Uterus (tissue), 4 donors: ENCODE measurements around the gene CRYBG1. TPM values are rescaled to one million over a fixed set of nuclear protein-coding genes. Genes with fewer than 3 reads are reported as not detected.

Source experiments
- DNase-seq, 2 donors: peaks; one replicate each; pipeline ENCODE4 v3.0.0-alpha.2; 2019 to 2020
- H3K27ac ChIP-seq, 2 donors: fragments of 200-600 bp; sonication (generic); 1 replicate in 1 of 2; 2 replicates in 1 of 2; pipeline ENCODE4 v1.5.1; 2016 to 2018
- H3K27me3 ChIP-seq, 2 donors: fragments of 200-600 bp; sonication (generic); one replicate each; pipeline ENCODE4 v1.5.1; 2018 to 2019; ENCODE audit warnings: control low read depth in 1 of 2
- H3K36me3 ChIP-seq, 2 donors: fragments of 200-600 bp; sonication (generic); one replicate each; pipeline ENCODE4 v1.5.1; 2019; ENCODE audit warnings: control low read depth in 1 of 2
- H3K4me1 ChIP-seq, 2 donors: fragments of 200-600 bp; sonication (generic); one replicate each; pipeline ENCODE4 v1.5.1; 2018 to 2019; ENCODE audit warnings: control low read depth in 1 of 2
- H3K4me3 ChIP-seq, 2 donors: fragments of 200-600 bp; sonication (generic); 1 replicate in 1 of 2; 2 replicates in 1 of 2; pipeline ENCODE4 v1.5.1; 2018 to 2019; ENCODE audit warnings: mild to moderate bottlenecking in 1 of 2
- H3K9me3 ChIP-seq, 2 donors: fragments of 200-600 bp; sonication (generic); one replicate each; pipeline ENCODE4 v1.5.1; 2019; ENCODE audit warnings: control low read depth in 1 of 2
- POLR2A ChIP-seq, 2 donors: fragments of 450-650 bp; IDR thresholded peaks; one replicate each; pipeline ENCODE4 v1.6.1; 2016; ENCODE audit warnings: antibody characterized with exemption in 2 of 2, mild to moderate bottlenecking in 1 of 2, moderate library complexity in 1 of 2
- intact Hi-C: fragments of 100-400 bp; cut with DNase I; formaldehyde crosslinking; loops from one replicate; pipeline ENCODE4 v1.15.1; 2023; ENCODE audit warnings: low total_unique reads
- total RNA-seq, 4 donors: library from RNA; depleted of rRNA in 3 of 4; stranded (reverse); fragments of >200 nt in 3 of 4; gene quantifications; one replicate each; pipeline versions ENCODE4 v1.1.0 to v1.2.4, GENCODE V29; 2014 to 2023
- TF ChIP-seq, protein P1 (sequence below), 4 experiments: fragments of 200-600 bp in 2 of 4; fragments of 450-650 bp in 2 of 4; sonication (generic) in 2 of 4; IDR thresholded peaks; one replicate each; pipeline ENCODE4 v1.5.1; 2016 to 2019; ENCODE audit warnings: antibody characterized with exemption in 4 of 4, mild to moderate bottlenecking in 2 of 4, moderate library complexity in 1 of 4
- donor health status: DM: yes; HTN: yes; CAD: no.

The CRYBG1 gene
- total RNA-seq, 4 donors from 2014 or later: 3.6 to 65.3 (median 8.9) TPM

DNA sequence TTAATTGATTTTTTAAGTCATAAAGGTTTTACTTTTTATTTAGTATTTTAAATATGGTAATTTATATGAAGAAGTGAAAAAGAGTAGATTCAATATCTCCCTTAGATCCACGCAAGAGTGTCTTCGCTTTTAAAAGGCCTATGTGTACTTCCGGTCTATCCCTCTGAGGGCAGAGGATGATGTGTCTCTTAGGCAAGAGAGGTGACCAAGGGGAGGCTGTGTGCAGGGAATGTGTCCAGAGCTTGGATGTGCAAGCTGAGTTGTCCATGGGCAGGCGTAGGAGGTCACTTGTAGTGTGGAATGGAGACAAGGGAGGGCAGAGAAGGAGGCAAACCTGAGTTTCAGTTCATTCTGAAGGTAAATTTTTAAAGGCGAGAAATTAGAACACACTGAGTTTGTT is 113.9 kb downstream of the CRYBG1 start:
- Histone ChIP-seq H3K27me3 (no peaks in the 10 kb centered on the region), H3K4me1 (no peaks in the 10 kb centered on the region), H3K27ac (no peak overlapping the region), H3K9me3 (no peaks in the 10 kb centered on the region), H3K4me3 (no peak overlapping the region), H3K36me3 (no peaks in the 10 kb centered on the region)
- intact Hi-C loops: no loop called here
- no peak for DNase-seq
- TF ChIP-seq, protein P1, sequence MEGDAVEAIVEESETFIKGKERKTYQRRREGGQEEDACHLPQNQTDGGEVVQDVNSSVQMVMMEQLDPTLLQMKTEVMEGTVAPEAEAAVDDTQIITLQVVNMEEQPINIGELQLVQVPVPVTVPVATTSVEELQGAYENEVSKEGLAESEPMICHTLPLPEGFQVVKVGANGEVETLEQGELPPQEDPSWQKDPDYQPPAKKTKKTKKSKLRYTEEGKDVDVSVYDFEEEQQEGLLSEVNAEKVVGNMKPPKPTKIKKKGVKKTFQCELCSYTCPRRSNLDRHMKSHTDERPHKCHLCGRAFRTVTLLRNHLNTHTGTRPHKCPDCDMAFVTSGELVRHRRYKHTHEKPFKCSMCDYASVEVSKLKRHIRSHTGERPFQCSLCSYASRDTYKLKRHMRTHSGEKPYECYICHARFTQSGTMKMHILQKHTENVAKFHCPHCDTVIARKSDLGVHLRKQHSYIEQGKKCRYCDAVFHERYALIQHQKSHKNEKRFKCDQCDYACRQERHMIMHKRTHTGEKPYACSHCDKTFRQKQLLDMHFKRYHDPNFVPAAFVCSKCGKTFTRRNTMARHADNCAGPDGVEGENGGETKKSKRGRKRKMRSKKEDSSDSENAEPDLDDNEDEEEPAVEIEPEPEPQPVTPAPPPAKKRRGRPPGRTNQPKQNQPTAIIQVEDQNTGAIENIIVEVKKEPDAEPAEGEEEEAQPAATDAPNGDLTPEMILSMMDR (IDR thresholded peaks at IDR 0.05): no peak
- no peak for TF ChIP-seq POLR2A (IDR thresholded peaks at IDR 0.05)

DNA sequence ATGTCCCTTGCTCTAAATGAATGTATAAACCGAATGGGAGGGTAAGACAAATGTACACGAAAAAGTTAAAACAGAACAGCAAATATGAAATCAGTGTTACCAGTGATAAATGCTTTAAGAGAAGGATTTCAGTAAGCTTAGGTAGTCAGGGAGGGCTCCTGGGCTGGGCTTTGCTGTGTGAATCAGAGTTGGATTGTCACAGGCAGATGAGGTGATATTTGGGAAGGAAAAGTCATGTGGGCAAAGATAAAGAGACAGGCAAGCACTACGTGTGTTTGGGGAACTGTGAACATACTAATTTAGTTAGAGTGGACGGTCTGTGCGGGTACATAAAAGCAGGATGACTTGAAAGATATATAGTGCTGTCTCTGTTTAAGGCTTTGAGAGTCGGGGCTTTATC is 114.8 kb downstream of the CRYBG1 start:
- Histone ChIP-seq H3K27me3 (no peaks in the 10 kb centered on the region), H3K36me3 (no peaks in the 10 kb centered on the region), H3K4me1 (no peaks in the 10 kb centered on the region), H3K4me3 (no peak overlapping the region), H3K27ac (no peak overlapping the region), H3K9me3 (no peaks in the 10 kb centered on the region)
- no peak for TF ChIP-seq POLR2A (IDR thresholded peaks at IDR 0.05)
- TF ChIP-seq, protein P1 (IDR thresholded peaks at IDR 0.05): no peak
- intact Hi-C loops: no loop called here
- no peak for DNase-seq

DNA sequence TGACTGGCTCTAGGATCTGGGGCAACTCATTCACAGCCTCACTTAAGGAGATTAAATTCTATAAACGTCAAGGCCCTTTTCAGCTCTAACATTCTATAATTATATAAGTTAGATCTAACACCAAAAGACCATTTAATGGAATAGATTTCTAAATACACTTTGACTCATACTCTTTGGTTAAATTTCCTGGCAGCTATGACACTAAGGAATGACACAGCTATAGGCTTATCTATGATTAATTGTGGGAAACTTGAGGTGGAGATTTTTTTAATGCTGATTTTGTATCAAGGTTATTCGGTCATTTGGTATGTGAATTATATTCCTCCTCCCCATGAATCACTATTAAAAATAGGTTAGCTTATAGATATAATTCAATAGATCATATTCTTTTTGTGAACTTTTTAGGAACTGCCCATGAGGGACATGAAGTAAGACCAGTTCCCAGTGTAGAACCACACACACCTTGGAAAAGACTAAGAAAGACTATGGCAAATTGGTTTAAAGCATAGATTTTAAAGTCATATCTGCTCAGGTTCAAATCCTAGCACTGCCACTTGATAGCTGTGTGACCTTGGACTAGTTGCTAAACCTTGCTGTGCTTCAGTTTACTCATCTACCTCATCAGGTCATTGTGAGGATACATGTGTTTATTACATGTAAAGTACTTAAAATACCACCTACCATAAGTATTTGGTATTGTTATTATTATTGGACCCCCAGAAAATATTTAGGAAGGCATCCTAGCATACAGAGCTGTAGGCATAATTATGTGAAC is 116.0 kb downstream of the CRYBG1 start:
- no peaks in the 10 kb centered on the region for H3K9me3 ChIP-seq
- DNase-seq: no peak
- H3K36me3 ChIP-seq: no peaks in the 10 kb centered on the region
- no peaks in the 10 kb centered on the region for H3K27me3 ChIP-seq
- TF ChIP-seq POLR2A (IDR thresholded peaks at IDR 0.05): no peak
- TF ChIP-seq, protein P1 (IDR thresholded peaks at IDR 0.05): no peak
- H3K27ac ChIP-seq: no peak overlapping the region
- no peaks in the 10 kb centered on the region for H3K4me1 ChIP-seq
- no peak overlapping the region for H3K4me3 ChIP-seq
- intact Hi-C loops: no loop called here

DNA sequence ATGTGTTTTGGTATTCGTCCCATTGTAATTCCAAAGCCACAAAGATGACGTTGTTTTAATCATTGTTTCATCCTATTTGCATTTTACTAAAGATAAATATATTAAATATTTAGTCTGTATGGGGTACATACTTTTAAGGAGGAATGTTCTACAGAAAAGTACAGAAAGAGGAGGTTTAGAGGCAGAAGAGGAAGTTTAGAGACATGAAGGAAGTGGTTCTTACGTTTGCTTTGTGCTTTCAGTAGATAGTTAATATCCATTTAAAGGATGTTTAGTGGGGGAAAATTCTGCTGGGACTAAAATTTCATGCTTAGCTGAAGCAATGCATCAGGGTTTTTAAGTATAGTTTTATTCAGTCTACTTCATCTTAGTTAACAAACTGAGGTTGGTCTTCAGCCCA is 116.6 kb downstream of the CRYBG1 start:
- H3K4me3 ChIP-seq: no peak overlapping the region
- no peaks in the 10 kb centered on the region for H3K4me1 ChIP-seq
- intact Hi-C loops: no loop called here
- H3K36me3 ChIP-seq: no peaks in the 10 kb centered on the region
- no peak for DNase-seq
- TF ChIP-seq POLR2A (IDR thresholded peaks at IDR 0.05): no peak
- TF ChIP-seq, protein P1 (IDR thresholded peaks at IDR 0.05): no peak
- H3K27me3 ChIP-seq: no peaks in the 10 kb centered on the region
- H3K27ac ChIP-seq: no peak overlapping the region
- no peaks in the 10 kb centered on the region for H3K9me3 ChIP-seq

DNA sequence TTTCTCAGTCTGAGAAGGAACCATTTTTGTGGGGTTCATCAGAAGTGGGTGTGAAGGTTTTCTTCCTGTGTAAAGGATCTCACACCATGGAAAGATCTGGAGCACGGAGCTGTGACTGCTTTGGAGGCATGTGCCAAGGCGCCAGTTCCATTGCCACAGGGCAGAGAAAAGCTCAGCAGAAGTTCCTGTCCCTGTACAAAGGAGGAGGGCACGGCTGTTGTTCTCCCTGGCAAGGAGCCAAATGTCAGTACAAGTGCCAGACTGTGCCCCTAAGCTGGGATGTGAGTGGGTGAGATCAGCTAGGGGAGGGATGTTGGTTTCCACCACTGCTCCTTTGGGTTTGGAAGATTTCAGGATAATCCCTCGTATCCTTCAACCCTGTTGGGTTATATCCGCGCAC is 117.3 kb downstream of the CRYBG1 start:
- no peak for DNase-seq
- H3K4me1 ChIP-seq: no peaks in the 10 kb centered on the region
- TF ChIP-seq, protein P1 (IDR thresholded peaks at IDR 0.05): no peak
- no peak for TF ChIP-seq POLR2A (IDR thresholded peaks at IDR 0.05)
- no peaks in the 10 kb centered on the region for H3K36me3 ChIP-seq
- no peak overlapping the region for H3K27ac ChIP-seq
- H3K4me3 ChIP-seq: no peak overlapping the region
- H3K9me3 ChIP-seq: no peaks in the 10 kb centered on the region
- no peaks in the 10 kb centered on the region for H3K27me3 ChIP-seq
- intact Hi-C loops: no loop called here
